ENCODE measurements around the gene CD300LB.

DNA sequence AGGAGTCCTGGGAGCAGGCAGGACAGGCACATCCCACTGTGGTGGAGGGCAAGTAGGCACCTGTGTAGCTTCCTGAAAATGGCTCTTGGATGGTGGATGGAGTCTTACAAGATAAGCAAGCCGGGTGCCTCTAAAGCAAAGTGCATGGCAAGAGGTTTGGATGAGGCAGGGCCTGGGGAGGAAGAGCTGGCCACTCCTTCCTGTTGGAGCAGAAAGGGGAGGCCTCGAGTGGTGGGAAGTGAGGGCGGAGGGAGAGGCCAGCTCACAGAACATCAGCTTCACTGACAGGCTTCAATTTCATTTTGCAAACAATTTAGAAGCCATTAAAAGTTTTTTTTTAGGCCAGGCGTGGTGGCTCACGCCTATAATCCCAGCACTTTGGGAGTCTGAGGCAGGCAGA is 33.8 kb downstream of the CD300LB start:
- TF ChIP-seq, protein P1, sequence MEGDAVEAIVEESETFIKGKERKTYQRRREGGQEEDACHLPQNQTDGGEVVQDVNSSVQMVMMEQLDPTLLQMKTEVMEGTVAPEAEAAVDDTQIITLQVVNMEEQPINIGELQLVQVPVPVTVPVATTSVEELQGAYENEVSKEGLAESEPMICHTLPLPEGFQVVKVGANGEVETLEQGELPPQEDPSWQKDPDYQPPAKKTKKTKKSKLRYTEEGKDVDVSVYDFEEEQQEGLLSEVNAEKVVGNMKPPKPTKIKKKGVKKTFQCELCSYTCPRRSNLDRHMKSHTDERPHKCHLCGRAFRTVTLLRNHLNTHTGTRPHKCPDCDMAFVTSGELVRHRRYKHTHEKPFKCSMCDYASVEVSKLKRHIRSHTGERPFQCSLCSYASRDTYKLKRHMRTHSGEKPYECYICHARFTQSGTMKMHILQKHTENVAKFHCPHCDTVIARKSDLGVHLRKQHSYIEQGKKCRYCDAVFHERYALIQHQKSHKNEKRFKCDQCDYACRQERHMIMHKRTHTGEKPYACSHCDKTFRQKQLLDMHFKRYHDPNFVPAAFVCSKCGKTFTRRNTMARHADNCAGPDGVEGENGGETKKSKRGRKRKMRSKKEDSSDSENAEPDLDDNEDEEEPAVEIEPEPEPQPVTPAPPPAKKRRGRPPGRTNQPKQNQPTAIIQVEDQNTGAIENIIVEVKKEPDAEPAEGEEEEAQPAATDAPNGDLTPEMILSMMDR (IDR thresholded peaks at IDR 0.05; ENCODE audit: insufficient read depth, low read length, poor library complexity, severe bottlenecking): no peak
- TF ChIP-seq EZH2phosphoT487 (conservative IDR thresholded peaks at IDR 0.05; ENCODE audit: low read length): no peak

Measured in SU-DHL-6 (cell line).